ENCODE measurements around the gene DGCR6. TPM values are rescaled to one million over a fixed set of nuclear protein-coding genes. Genes with fewer than 3 reads are reported as not detected.

DGCR6 gene
- total and polyA plus RNA-seq, 10 of the 15 experiments (the other 5 are each of a cell fraction or from before 2014, with no cell fraction given): 0.06 to 0.54 (median 0.16) TPM; not detected in 2

DNA sequence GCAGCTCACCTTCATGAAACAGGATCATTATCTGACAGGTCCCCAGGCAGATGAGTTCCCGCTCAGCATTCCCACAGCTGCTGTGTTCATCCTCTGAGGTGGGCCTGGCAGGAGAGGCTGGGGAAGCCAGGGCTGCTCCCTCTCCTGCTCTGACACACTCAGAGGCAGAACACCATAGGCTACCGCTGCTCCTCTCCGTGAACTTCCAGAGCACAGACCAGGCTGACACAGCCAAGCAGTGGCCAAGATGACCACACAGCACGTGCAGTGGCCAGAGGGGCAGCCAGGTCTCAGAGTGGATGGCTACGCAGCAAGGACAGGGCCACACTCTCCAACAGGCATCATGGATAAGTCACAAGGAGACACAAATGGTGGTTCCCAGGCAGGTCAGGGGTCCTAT lies 21.5 kb downstream of the DGCR6 start (continued):
- TF ChIP-seq, protein P1, sequence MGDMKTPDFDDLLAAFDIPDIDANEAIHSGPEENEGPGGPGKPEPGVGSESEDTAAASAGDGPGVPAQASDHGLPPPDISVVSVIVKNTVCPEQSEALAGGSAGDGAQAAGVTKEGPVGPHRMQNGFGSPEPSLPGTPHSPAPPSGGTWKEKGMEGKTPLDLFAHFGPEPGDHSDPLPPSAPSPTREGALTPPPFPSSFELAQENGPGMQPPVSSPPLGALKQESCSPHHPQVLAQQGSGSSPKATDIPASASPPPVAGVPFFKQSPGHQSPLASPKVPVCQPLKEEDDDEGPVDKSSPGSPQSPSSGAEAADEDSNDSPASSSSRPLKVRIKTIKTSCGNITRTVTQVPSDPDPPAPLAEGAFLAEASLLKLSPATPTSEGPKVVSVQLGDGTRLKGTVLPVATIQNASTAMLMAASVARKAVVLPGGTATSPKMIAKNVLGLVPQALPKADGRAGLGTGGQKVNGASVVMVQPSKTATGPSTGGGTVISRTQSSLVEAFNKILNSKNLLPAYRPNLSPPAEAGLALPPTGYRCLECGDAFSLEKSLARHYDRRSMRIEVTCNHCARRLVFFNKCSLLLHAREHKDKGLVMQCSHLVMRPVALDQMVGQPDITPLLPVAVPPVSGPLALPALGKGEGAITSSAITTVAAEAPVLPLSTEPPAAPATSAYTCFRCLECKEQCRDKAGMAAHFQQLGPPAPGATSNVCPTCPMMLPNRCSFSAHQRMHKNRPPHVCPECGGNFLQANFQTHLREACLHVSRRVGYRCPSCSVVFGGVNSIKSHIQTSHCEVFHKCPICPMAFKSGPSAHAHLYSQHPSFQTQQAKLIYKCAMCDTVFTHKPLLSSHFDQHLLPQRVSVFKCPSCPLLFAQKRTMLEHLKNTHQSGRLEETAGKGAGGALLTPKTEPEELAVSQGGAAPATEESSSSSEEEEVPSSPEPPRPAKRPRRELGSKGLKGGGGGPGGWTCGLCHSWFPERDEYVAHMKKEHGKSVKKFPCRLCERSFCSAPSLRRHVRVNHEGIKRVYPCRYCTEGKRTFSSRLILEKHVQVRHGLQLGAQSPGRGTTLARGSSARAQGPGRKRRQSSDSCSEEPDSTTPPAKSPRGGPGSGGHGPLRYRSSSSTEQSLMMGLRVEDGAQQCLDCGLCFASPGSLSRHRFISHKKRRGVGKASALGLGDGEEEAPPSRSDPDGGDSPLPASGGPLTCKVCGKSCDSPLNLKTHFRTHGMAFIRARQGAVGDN (IDR thresholded peaks at IDR 0.05): no peak
- no peak for TF ChIP-seq YBX1 (IDR thresholded peaks at IDR 0.05)
- TF ChIP-seq IRF4 (IDR thresholded peaks at IDR 0.05; ENCODE audit: low read depth, low read length): no peak
- TF ChIP-seq ZNF217 (IDR thresholded peaks at IDR 0.05): no peak

DNA sequence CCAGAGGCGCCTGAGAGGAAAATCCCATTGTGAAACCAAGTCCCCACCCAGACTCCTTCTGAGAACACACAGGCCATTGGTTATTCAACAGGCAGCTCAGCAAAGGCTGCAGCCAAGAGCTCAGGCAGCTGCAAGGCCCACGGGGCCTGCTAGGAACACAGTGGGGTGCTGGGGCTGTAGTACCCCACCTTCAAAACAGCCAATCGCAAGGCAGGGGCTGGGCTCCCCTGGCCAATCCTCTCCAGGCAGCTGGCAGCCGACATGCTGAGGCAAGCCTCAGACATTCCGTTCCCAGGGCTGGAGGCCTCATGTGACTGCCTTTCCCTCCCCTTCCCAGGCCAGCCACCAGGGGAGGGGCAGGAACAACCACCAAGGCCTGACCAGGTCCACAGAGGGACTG lies 23.3 kb downstream of the DGCR6 start:
- RAD21 ChIA-PET (ENCODE audit: unreplicated experiment): no interaction called here
- POLR2A ChIA-PET: no interaction called here
- FAIRE-seq: no peak
- Histone ChIP-seq H2AFZ (ENCODE audit: control insufficient read depth, low read depth, low read length) (no peak overlapping the region), H3K4me3 (no peak overlapping the region), H3K4me2 (ENCODE audit: control insufficient read depth, insufficient read depth) (no peak overlapping the region), H3K9ac (ENCODE audit: control insufficient read depth, insufficient read depth, low read length) (no peak overlapping the region), H3K9me3 (replicated peaks; ENCODE audit: control insufficient read depth, insufficient read depth, low read length) (no peaks in the 10 kb centered on the region), H3K4me1 (ENCODE audit: control insufficient read depth, insufficient read depth, low read length) (no peaks in the 10 kb centered on the region), H4K20me1 (ENCODE audit: control insufficient read depth, insufficient read depth) (no peaks in the 10 kb centered on the region), H3K27me3 (replicated peaks in 1 of 2; ENCODE audit: control insufficient read depth in 2 of 2, insufficient read depth in 2 of 2, low read length in 1 of 2) (no peaks in the 10 kb centered on the region), H3K27ac (ENCODE audit: control insufficient read depth, insufficient read depth) (no peak overlapping the region), H3K79me2 (ENCODE audit: control insufficient read depth, insufficient read depth, low read length) (no peaks in the 10 kb centered on the region), H3K36me3 (ENCODE audit: control insufficient read depth in 2 of 2, insufficient read depth in 2 of 2, low read length in 1 of 2) (no peaks in the 10 kb centered on the region)
- SMC1A ChIA-PET (ENCODE audit: uncharacterized antibody, unreplicated experiment): no interaction called here
- intact Hi-C loops (cut with micrococcal nuclease; ENCODE audit: unreplicated experiment): no loop called here
- ATAC-seq: no peak
- no CpG with 5 or more reads among the region's 5 CpGs for WGBS (ENCODE audit: insufficient coverage, insufficient replicate concordance, low lambda C conversion rate, missing lambda C conversion rate)
- CTCF ChIA-PET: no interaction called here
- no peak for DNase-seq (ENCODE audit: low read depth, low spot score)
- in situ Hi-C loops (cut with MboI): no loop called here
- BruUV-seq (replicated peaks): no TSS peak
- TF ChIP-seq ZNF622 (IDR thresholded peaks at IDR 0.05) (no peak), SUZ12 (IDR thresholded peaks at IDR 0.05; ENCODE audit: unreplicated experiment) (no peak), HCFC1 (IDR thresholded peaks at IDR 0.05; ENCODE audit: low read length) (no peak), RB1 (IDR thresholded peaks at IDR 0.05; ENCODE audit: borderline replicate concordance) (no peak), USF1 (IDR thresholded peaks at IDR 0.05; ENCODE audit: borderline replicate concordance, extremely low read length, insufficient read depth, low read depth, low read length) (no peak), CHD4 (IDR thresholded peaks at IDR 0.05) (no peak), BACH1 (IDR thresholded peaks at IDR 0.05; ENCODE audit: borderline replicate concordance) (no peak), ZNF384 (IDR thresholded peaks at IDR 0.05; ENCODE audit: borderline replicate concordance, low read depth, low read length) (no peak), NFXL1 (IDR thresholded peaks at IDR 0.05; ENCODE audit: borderline replicate concordance) (no peak), CTCF (IDR thresholded peaks at IDR 0.05 in 2 of 3, conservative IDR thresholded peaks at IDR 0.05 in 1 of 3; ENCODE audit: control insufficient read depth in 2 of 3, extremely low read depth in 1 of 3, insufficient read depth in 1 of 3, low read depth in 3 of 3, low read length in 3 of 3) (no peak), DPF2 (IDR thresholded peaks at IDR 0.05) (no peak)
- TF ChIP-seq, protein P2, sequence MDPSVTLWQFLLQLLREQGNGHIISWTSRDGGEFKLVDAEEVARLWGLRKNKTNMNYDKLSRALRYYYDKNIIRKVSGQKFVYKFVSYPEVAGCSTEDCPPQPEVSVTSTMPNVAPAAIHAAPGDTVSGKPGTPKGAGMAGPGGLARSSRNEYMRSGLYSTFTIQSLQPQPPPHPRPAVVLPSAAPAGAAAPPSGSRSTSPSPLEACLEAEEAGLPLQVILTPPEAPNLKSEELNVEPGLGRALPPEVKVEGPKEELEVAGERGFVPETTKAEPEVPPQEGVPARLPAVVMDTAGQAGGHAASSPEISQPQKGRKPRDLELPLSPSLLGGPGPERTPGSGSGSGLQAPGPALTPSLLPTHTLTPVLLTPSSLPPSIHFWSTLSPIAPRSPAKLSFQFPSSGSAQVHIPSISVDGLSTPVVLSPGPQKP (IDR thresholded peaks at IDR 0.05; ENCODE audit: low read depth, low read length): no peak
